ENCODE measurements around the gene NKD1.
"Not testable (repeated sequence)": the region's sequence is repeated elsewhere in the genome, so short reads cannot be mapped to it uniquely, and the experiment has no call there.

NKD1 gene

DNA sequence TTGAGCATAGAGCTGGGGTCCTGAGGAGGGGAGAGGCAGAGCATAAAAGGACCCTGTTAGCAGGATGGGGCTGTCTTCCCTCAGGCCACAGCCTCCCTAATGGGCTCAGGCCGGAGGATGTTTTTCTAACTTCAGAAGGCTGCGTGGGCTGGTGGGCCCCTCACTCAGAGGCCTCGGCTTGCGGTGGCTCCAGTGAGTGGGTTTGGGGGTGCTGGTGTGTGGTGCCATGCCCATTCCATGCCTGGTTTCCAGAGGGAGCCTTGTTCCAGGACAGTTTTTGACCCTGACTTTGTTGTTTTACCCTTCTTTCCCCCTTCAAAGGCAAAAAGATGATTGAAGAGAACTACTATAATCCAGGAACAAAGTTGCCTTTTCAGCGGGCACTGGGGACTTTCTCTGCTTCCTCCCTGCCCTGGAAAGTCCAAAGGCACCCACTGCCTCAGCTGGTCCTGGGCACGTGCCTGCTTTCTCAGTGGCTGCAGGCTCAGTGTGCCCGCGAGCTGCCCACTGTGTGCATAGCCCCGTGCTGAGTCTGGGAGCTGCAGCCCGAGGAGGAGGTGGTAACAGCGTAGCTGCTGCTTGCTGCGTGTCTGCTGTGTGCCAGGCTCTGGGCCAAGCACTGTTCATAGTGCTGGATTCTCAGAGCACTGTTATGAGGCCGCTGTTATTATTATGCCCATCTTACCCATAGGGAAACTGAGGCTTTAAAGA lies 11.8 kb downstream of the NKD1 start:
- DNase-seq (ENCODE audit: low read depth) = no peak

GRCh38 chr16:50560903-50561863 lies 13.0 kb downstream of the NKD1 start:
- no peak for DNase-seq (ENCODE audit: low read depth)

DNA sequence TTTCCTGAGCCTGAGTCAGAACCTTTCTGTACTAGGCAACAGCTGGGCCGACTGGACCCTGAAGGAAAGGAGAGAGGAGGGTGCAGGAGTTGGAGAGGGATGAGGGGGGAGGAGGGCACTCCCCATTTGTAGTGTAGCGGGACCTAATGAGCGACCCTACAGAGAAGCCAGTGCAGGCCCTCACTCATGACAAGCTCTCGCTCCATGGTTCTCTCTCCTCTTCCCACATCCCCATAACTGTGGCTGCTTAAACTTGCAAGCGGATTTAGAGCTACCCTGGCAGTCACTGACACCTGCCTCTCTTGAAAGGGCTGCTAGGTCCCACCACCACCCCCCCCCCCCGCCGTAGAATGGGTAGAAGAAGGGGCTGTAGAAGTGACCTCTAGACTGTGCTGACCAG lies 14.5 kb downstream of the NKD1 start:
- DNase-seq (ENCODE audit: low read depth) = no peak

- no peak for DNase-seq (ENCODE audit: low read depth)
These were observed 15.8 kb downstream of the NKD1 start for GRCh38 chr16:50563989-50564388.

DNA sequence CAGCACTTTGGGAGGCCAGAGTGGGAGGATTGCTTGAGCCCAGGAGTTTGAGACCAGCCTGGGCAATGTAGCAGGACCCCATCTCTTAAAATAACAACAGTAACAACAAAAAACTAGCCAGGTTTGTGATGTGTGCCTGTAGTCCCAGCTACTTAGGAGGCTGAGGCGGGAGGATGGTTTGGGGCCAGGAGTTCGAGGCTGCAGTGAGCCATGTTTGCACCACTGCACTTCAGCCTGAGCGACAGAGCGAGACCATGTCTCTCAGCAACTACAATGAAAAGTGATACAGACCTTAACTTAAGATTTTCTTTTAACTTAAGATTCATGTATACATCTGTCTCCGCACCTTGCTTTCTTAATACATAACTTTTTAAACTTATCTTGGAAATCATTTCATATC lies 17.2 kb downstream of the NKD1 start:
- no peak for DNase-seq (ENCODE audit: low read depth)

DNA sequence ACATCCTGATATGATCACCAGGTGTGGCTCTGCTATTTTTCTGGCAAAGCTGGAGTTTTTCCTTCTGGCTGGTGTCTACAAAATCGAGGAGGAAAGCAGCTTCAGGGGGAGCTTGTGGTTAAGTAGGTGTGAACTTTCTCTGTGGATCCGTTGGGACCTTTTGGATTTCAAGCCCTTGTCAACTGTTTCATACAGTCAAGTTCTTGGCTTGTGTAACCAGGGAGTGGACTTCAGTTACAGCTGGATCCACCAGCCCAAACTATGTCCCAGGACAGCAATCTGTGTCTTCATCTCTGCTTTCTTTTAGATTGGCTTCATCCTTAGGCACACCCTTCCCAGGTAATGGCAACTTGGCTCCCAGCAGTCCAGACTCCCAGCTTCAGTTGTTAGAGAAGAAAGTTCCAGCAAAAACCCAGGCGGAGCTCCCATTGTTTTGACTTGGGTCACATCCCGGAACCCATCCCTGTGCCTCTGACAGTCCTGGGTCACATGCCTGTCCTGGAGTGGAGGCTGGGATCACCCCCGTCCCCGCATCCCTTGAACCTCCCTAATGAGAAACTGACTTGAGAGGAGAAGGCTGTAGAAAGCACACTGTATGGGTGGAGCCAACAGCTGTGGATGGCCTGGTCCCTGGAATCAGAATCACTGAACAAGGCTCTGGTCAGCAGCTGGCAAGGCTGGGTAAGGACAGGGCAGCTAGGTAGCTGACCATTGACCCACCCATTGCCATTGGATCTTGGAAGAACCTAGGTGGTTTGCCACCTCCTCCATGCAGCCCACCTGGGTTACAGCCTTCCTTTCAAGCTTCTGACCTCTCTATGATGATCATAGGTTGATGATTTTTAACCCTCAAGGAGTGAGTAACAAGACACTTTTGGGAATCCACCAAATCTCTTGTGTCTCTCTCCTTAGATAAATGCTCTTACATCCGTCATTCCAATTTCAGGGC lies 18.1 kb downstream of the NKD1 start:
- DNase-seq (ENCODE audit: low read depth) = no peak

GRCh38 chr16:50567651-50568050 lies 19.5 kb downstream of the NKD1 start:
- DNase-seq (ENCODE audit: low read depth) = no peak

- no peak for DNase-seq (ENCODE audit: low read depth)
These were observed 20.1 kb downstream of the NKD1 start for GRCh38 chr16:50568187-50568815.

DNA sequence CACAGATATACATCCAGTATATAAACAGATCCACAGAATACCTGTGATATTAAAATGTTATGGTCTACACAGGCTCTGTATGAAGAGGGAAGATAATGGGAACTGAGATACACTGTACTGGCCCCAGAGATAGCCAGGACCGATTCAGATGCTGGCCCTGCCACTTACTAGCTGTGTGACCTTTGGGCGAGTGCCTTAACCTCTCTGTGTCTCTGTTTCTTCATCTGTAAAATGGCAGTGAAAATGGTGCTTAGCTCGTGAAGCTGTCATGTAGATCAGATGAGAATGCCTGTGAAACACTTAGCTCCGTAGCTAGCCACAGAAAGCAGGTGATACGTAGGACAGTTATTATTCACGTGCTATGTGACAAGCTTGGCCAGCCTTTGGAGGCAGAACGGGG lies 22.2 kb downstream of the NKD1 start:
- no peak for DNase-seq (ENCODE audit: low read depth)

GRCh38 chr16:50570808-50571598 lies 22.8 kb downstream of the NKD1 start:
- no peak for DNase-seq (ENCODE audit: low read depth)

DNA sequence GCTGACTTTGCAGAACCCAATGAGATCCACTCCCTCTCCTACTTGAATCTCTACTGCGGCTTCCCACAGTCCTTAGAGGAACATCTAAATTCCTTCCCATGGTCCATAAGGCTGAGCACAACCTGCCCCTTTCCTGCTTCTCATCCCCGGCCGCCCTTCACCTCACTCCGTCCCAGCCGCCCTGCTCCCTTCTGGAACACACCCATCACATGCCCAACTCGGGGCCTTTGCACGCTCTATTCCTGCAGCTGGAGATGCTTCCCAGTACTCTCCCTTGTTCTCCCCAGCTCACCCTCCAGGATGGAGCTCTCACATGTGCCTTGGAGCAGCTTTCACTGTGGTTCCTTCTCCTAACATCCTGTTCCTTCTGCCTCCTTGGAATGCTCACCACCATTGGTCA lies 23.6 kb downstream of the NKD1 start:
- DNase-seq (ENCODE audit: low read depth) = no peak

DNA sequence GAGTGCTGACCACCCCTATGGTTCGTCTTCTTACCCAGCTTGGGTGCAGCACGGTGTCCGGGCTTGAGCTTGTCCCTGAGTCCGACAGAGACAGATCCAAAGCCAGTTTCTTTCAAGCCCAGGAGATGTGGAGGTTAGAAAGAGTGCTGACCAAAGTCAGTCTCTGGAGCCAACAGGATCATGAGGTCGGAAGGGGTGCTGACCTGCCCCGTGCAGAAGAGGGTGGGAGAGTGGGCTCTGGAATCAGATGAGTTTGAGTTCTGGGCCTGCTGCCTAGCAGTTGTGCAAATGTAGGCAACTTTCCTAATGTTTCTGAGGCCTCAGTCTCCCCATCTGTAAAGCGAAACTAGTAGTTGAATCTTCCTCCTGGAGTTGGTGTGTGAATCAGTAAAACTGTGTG lies 24.5 kb downstream of the NKD1 start:
- no peak for DNase-seq (ENCODE audit: low read depth)

- DNase-seq (ENCODE audit: low read depth) = no peak
These were observed 25.1 kb downstream of the NKD1 start for GRCh38 chr16:50573279-50573678.

- DNase-seq (ENCODE audit: low read depth) = no peak
These were observed 25.9 kb downstream of the NKD1 start for GRCh38 chr16:50573947-50574744.

- DNase-seq (ENCODE audit: low read depth) = no peak
These were observed 26.5 kb downstream of the NKD1 start for GRCh38 chr16:50574745-50575136.

- DNase-seq (ENCODE audit: low read depth) = no peak
These were observed 27.5 kb downstream of the NKD1 start for GRCh38 chr16:50575743-50576142.

DNA sequence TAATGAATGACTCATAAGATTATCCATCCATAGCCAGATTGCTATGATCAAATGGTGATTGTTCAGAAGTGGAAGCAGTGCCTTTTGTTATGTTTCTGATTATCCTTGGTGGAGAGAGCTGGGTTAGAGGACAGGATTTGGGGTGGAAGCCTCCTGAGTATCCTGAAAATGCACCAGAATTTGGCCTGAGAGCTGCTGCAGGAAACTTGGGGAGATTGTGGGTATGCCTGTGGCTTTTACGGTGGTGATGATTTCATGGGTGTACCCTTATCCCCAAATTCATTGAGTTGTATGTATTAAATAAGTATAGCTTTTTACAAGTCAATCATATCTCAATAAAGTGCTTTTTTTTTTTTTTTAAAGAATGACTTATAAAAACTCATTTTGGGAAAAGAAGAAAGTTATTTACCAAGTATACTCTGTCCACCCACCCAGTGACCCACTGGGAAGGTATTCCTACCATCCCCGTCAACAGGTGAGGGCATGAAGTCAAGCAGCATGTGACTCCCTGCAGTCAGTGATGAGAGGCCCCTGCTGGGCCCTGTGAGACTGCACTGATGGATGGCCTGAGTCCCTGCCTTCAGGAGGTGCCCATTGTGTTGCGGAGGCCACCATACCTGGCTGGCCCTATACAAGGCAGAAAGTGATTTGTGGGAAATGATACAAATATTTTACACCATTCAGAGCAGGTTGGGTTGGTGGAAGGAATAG lies 28.4 kb downstream of the NKD1 start:
- DNase-seq (ENCODE audit: low read depth) = no peak

DNA sequence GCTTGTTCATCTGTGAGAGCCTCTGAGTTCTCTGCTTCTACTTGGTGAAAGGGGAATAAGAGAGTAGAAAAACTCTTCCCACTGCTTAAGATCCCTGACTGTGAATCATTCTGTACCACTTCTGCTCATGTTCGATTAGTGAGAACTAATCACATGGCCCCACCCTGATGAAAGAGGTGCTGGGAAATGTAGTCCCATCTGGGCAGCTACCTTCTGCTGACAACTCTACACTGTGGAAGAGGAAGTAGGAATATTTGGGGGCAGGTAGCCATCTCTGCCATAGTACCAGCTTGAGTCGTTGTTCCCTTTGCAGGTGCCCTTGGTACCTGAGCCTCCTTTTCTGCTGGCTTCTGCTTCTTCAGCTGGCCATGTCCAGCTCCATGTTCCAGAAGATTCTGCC lies 29.9 kb downstream of the NKD1 start:
- DNase-seq (ENCODE audit: low read depth) = no peak

DNA sequence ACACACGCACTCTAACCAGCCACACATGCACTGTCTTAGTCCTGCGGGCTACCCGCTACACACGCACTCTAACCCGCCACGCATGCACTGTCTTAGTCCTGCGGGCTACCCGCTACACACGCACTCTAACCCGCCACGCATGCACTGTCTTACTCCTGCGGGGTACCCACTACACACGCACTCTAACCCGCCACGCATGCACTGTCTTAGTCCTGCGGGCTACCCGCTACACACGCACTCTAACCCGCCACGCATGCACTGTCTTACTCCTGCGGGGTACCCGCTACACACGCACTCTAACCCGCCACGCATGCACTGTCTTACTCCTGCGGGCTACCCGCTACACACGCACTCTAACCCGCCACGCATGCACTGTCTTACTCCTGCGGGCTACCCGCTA lies 31.2 kb downstream of the NKD1 start:
- DNase-seq (ENCODE audit: low read depth) = not testable (repeated sequence)
